Large intestine (tissue), 3 donors: ENCODE data around the gene FKBP15. TPM values are rescaled to one million over a fixed set of nuclear protein-coding genes. Genes with fewer than 3 reads are reported as not detected.
A peak's percentile ranks its signal among the peaks of the same experiment; 100 is the strongest.

Experiments used
- DNase-seq, 2 donors: peaks; one replicate each; pipeline versions ENCODE4 v3.0.0 to v3.0.0-alpha.2; 2013
- H3K27ac ChIP-seq: one replicate; pipeline ENCODE4 v1.5.1; 2013; ENCODE audit warnings: low read length
- H3K27me3 ChIP-seq: 2 replicates; pipeline ENCODE4 v1.6.1; 2013; ENCODE audit warnings: low read length; ENCODE audit not compliant: control insufficient read depth, insufficient read depth
- H3K36me3 ChIP-seq: 2 replicates; pipeline ENCODE4 v1.6.1; 2013; ENCODE audit warnings: low read length; ENCODE audit not compliant: control insufficient read depth, insufficient read depth
- H3K4me1 ChIP-seq: one replicate; pipeline ENCODE4 v1.6.1; 2013; ENCODE audit warnings: low read length; ENCODE audit not compliant: control insufficient read depth, insufficient read depth
- H3K4me3 ChIP-seq: one replicate; pipeline ENCODE4 v1.5.1; 2013; ENCODE audit warnings: low read length
- H3K9me3 ChIP-seq: one replicate; pipeline ENCODE4 v1.6.1; 2013; ENCODE audit warnings: mild to moderate bottlenecking, low read depth, low read length, moderate library complexity; ENCODE audit not compliant: control insufficient read depth
- WGBS: methylation state at CpG from one replicate; pipeline ENCODE4 v1.1.5; 2013; ENCODE audit warnings: low lambda C conversion rate; ENCODE audit not compliant: insufficient coverage; 5-methylcytosine and 5-hydroxymethylcytosine counted together
- polyA plus RNA-seq: library from polyadenylated mRNA; unstranded; fragments of 120-200 nt; gene quantifications from one replicate; pipeline ENCODE4 v1.2.1, GENCODE V29; 2013

Gene FKBP15
- polyA plus RNA-seq, 1 donor: 23.1 TPM

DNA sequence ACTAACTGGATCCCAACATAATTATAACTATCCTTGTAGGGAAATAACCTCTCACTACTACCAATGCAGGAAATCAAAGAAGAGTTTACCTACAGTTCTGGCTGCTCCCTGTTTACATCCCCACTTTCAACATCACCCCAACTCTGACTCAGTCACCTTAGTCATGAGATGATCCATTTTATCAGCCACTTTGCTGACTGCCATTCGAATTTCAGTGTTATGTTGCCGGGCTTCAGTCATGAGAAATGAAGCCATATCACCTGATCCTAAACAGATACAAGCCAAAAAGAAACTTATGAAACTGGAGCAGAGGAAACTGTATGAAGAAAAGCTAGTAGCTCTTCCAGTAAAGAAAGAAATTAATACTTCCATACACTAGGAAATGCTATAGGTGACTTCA, 36.5 kb downstream of the FKBP15 start:
- H3K9me3 ChIP-seq: no peaks in the 10 kb centered on the region
- DNase-seq: no peak
- no peaks in the 10 kb centered on the region for H3K4me1 ChIP-seq
- no CpG with 5 or more reads among the region's 2 CpGs for WGBS
- no peak overlapping the region for H3K27ac ChIP-seq
- peaks cover 75% of the 10 kb centered on the region for H3K36me3 ChIP-seq
- H3K27me3 ChIP-seq: no peaks in the 10 kb centered on the region
- no peak overlapping the region for H3K4me3 ChIP-seq

DNA sequence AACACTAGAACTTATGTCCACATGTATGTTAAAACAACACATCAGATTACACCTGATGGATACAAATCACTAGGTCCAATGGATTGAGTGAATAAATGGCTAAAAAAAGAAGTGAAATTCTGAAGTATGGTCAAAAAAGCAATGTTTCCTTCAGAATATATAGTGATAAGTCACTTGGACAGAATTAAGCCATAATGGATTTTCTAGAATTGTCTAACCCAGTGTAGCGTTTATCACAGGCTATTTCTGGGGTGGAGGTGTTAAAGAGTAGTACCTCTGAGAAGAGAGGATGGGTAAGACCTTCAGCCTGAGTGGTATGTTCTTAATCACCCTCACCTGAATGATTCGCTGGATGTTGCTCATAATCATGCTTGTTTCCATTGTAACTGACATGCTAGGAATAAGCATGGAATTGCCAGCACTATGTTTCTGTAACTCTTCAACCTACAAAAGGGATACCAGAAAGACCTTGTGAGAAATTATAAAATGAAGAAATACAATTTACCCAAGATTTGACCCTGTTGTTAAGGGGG, 37.1 kb downstream of the FKBP15 start:
- DNase-seq: no peak
- H3K27ac ChIP-seq: no peak overlapping the region
- no peaks in the 10 kb centered on the region for H3K27me3 ChIP-seq
- H3K4me3 ChIP-seq: no peak overlapping the region
- no peaks in the 10 kb centered on the region for H3K4me1 ChIP-seq
- peaks cover 75% of the 10 kb centered on the region for H3K36me3 ChIP-seq
- no peaks in the 10 kb centered on the region for H3K9me3 ChIP-seq
- no CpG with 5 or more reads among the region's 2 CpGs for WGBS

DNA sequence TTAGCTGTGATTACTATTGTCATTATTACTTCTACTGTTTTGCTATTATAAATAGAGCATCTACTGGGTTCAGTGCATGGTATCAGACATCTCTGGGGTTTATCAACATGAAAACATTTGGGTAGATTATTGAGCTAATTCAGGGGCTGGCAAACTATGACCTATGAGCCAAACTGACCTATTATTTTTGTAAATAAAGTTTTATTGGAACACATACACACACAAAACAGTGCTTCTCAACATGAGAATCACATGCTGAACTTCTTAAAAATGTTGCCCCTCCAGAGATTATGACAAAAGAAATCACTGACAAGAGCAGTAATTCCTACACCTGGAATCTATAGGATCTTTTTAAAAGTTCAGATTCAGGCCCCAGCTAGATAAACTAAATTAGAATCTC, 39.9 kb downstream of the FKBP15 start:
- DNase-seq: no peak
- H3K27ac ChIP-seq: no peak overlapping the region
- no peaks in the 10 kb centered on the region for H3K4me1 ChIP-seq
- H3K9me3 ChIP-seq: no peaks in the 10 kb centered on the region
- peaks cover 79% of the 10 kb centered on the region for H3K36me3 ChIP-seq
- no peaks in the 10 kb centered on the region for H3K27me3 ChIP-seq
- H3K4me3 ChIP-seq: no peak overlapping the region

DNA sequence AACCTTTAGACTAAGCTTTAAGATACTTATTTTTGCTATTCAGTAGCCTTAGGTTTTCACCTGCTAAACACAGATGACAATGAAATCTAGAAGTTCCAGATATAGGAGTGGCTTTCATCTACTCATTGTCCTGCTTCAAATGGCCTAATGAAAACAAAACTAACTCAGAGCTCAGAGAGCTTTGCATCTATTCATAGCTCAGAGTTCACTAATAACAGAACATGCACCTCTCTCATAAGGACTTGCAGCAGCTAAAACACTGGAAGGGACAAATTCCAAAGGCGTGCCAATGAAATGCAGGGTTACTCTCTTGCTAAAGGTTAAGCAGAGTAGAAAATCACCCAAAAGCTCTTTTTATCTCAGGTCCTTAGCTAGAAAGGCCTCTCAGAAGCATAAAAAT, 41.2 kb downstream of the FKBP15 start:
- Histone ChIP-seq H3K27me3 (no peaks in the 10 kb centered on the region), H3K4me1 (no peaks in the 10 kb centered on the region), H3K36me3 (peaks cover 71% of the 10 kb centered on the region), H3K4me3 (no peak overlapping the region), H3K27ac (no peak overlapping the region), H3K9me3 (no peaks in the 10 kb centered on the region)
- peak in 1 of 2 donors; percentile 17 for DNase-seq
- WGBS: no CpG with 5 or more reads among the region's 1 CpG

DNA sequence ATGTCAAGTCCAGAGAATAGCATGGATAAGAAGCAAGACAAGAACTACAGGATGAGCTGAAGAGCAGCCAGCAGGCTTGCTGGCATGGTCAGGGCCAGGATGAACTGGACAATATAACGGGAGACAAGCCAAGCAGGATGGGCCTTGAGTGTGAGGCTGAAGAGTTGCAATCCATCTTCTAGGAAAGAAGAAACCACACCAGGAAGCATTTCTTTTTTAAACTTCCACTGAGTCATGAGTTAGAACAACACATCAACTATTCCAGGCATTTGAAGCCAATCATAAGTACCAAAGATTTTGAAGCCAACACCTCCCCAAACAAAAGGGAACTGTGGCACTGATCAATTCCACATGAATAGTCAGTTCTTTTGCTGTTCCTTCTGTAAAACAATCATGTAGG, 43.0 kb downstream of the FKBP15 start:
- Histone ChIP-seq H3K9me3 (no peaks in the 10 kb centered on the region), H3K4me1 (no peaks in the 10 kb centered on the region), H3K27ac (no peak overlapping the region), H3K27me3 (no peaks in the 10 kb centered on the region), H3K36me3 (peaks cover 71% of the 10 kb centered on the region), H3K4me3 (no peak overlapping the region)
- DNase-seq: no peak
- no CpG with 5 or more reads among the region's 1 CpG for WGBS

DNA sequence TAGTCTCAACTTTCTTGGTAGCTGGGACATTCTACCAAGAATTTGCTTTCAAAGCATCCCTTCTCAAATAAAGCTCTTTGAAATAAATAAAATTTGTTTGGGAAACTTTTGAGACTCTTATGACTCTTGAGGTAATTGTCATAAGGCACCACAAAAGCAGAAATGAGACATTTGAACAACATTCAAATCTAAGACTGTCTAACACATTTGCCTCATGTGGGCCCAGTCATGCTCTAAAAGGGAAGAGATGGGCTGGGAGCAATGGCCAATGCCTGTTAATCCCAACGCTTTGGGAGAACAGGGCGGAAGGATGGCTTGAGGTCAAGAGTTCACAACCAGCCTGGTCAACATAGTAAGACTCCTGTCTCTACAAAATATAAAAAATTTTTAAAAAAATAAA, 43.8 kb downstream of the FKBP15 start:
- H3K27me3 ChIP-seq: no peaks in the 10 kb centered on the region
- H3K4me1 ChIP-seq: no peaks in the 10 kb centered on the region
- no peak overlapping the region for H3K4me3 ChIP-seq
- no peak overlapping the region for H3K27ac ChIP-seq
- peaks cover 72% of the 10 kb centered on the region for H3K36me3 ChIP-seq
- H3K9me3 ChIP-seq: no peaks in the 10 kb centered on the region
- no peak for DNase-seq
- WGBS: no CpG with 5 or more reads among the region's 2 CpGs

DNA sequence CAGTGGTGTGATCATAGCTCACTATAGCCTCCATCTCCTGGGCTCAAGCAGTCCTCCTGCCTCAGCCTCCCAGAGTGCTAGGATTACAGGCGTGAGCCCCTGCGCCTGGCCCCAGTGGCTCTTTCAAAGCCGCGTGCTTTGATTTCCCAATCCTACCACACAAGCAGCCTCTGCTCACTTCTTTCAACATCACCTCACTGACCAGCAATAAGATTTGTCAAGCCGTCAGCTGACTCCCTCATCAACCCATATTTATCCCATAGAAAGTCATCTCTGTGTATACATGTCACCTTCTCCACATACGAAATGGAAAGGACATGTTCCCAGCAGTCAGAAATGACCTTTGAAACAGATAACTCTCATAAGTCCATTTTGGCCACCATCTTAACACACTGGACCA, 44.3 kb downstream of the FKBP15 start:
- Histone ChIP-seq H3K27me3 (no peaks in the 10 kb centered on the region), H3K4me1 (no peaks in the 10 kb centered on the region), H3K27ac (no peak overlapping the region), H3K36me3 (peaks cover 68% of the 10 kb centered on the region), H3K4me3 (no peak overlapping the region), H3K9me3 (no peaks in the 10 kb centered on the region)
- no CpG with 5 or more reads among the region's 6 CpGs for WGBS
- no peak for DNase-seq

DNA sequence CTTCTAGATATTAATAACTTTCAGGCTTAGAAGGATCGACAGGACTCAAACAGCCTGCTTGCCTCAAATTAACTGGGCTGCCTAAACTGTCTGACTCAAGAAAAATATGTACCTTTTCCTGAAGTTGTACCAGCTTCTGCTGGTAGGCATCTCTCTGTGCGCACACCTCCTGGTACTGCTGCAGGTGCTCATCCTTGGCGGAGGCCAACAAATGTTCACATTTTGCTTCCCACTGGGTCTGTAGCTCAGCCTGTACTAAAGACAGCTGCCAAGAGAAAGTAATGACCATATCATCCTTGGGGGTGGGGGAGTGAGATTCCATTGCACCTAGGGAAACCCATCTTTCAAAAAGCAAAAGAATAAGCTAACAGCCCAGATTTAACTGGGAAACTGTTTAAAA, 47.7 kb downstream of the FKBP15 start:
- H3K9me3 ChIP-seq: no peaks in the 10 kb centered on the region
- no peak overlapping the region for H3K4me3 ChIP-seq
- no peaks in the 10 kb centered on the region for H3K4me1 ChIP-seq
- no peaks in the 10 kb centered on the region for H3K27me3 ChIP-seq
- no CpG with 5 or more reads among the region's 3 CpGs for WGBS
- DNase-seq: no peak
- H3K36me3 ChIP-seq: peaks cover 76% of the 10 kb centered on the region
- no peak overlapping the region for H3K27ac ChIP-seq

DNA sequence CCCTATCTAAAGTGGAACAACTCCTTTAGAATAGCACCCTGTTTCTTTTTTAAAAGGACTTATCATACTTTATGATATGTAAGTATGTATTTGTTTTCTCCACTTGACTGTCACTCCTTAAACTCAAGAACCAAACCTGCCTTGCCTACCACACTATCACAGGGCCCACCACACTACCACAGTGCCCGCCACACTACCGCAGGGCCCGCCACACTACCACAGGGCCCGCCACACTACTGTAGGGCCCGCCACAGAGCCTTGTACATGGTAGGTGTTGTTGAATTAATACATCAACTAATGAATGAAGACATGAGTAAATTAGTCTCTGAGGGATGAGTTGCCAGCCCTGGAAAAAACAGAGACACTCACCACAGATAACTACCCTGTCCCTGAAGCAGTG, 52.3 kb downstream of the FKBP15 start:
- WGBS: no CpG with 5 or more reads among the region's 5 CpGs
- no peaks in the 10 kb centered on the region for H3K9me3 ChIP-seq
- H3K27ac ChIP-seq: no peak overlapping the region
- H3K4me3 ChIP-seq: no peak overlapping the region
- no peaks in the 10 kb centered on the region for H3K4me1 ChIP-seq
- peaks cover 83% of the 10 kb centered on the region for H3K36me3 ChIP-seq
- no peaks in the 10 kb centered on the region for H3K27me3 ChIP-seq
- DNase-seq: no peak

DNA sequence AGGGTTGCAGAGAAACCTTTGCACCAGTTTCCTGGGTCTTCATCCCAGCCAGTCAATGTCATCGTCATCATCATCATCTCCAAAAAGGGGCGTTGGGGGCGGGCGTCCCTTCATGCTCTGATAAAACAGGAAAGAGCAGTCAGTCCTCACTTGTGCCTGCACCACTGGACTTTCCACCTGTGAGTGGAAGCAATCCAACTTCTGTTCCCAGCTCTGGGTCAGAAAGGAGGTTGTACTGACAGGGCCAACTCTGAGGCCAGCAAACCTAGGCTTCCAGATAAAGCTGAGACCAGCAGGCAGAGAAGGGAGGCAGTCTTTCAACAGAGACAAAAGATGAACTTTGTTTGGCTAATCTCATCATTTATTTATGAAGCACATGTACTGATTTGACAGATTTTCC, 55.0 kb downstream of the FKBP15 start:
- Histone ChIP-seq H3K27me3 (no peaks in the 10 kb centered on the region), H3K27ac (no peak overlapping the region), H3K4me3 (no peak overlapping the region), H3K9me3 (no peaks in the 10 kb centered on the region), H3K4me1 (no peaks in the 10 kb centered on the region), H3K36me3 (peaks cover 86% of the 10 kb centered on the region)
- DNase-seq: no peak
- WGBS: no CpG with 5 or more reads among the region's 4 CpGs

DNA sequence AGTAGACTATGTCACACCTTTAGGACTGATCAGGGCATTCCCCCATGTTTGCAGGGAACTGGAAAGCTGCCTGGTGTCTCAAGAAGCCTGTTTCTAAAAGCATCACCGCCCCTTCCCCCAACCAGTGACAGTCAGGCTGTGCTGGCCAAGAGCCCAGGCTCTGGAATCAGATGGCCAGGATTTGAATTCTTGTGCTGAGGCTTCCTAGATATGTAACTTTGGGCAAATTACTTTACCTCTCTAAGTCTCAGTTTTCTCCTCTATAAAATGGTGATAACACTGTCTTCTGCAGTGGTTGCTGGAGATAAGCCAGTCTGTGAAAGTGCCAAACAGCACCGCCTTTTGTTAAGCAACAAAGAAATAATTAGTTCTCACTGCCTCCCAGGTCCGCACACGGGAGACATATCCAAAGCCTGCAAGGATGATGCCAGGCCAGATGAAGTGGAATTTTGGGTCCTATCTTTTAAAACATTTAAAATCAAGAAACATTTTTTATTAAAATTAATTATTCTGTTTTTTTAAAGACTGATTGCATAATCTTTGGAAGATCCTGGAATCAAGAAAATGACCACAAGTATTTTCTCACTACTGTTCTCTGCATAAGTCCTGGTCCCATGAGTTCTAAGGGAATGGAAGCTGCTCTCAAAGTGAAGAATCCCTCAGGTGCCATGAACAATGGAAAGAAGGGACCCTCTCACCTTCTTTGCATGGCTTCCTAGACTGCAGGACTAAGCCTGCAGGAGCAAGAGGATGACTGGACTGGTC, 56.4 kb downstream of the FKBP15 start:
- Histone ChIP-seq H3K4me1 (no peaks in the 10 kb centered on the region), H3K36me3 (peaks cover 83% of the 10 kb centered on the region), H3K4me3 (no peak overlapping the region), H3K27me3 (no peaks in the 10 kb centered on the region), H3K9me3 (no peaks in the 10 kb centered on the region), H3K27ac (no peak overlapping the region)
- no CpG with 5 or more reads among the region's 4 CpGs for WGBS
- DNase-seq: no peak
